ENCODE data around the gene XAB2.

- TF ChIP-seq CTCF (IDR thresholded peaks at IDR 0.05; ENCODE audit: low read length), result no peak
- no peak for TF ChIP-seq EZH2 (optimal IDR thresholded peaks at IDR 0.05; ENCODE audit: low read depth, low read length)
These were observed 15.2 kb upstream of the XAB2 start for GRCh38 chr19:7644550-7644877.
